HepG2 (cell line): Measurements from ENCODE around the gene NCOA3.

ENCODE experiments used
- NR2F1 ChIP-seq, 2 experiments: fragments of 450-650 bp in 1 of 2; formaldehyde crosslinking in 1 of 2; IDR thresholded peaks; 2 replicates each; pipeline versions ENCODE4 v1.5.0 to v1.6.1; 2016 to 2020; ENCODE audit warnings: mild to moderate bottlenecking in 1 of 2, missing compliant biosample characterization in 1 of 2, missing genetic modification reagents in 1 of 2, moderate library complexity in 1 of 2
- RFX5 ChIP-seq: IDR thresholded peaks from 2 replicates; pipeline ENCODE4 v1.6.1; 2011; ENCODE audit warnings: low read depth, low read length, improper control_type of control experiment

GRCh38 chr20:47631078-47631477 lies 129.4 kb downstream of the NCOA3 start:
- TF ChIP-seq NR2F1 (CRISPR knock-in tag; IDR thresholded peaks at IDR 0.05) (no peak), RFX5 (no peak)
